Stimulated activated effector memory CD8-positive, alpha-beta T cell treated with anti-CD3 and anti-CD28 coated beads, Interleukin-12 subunit alpha, Interleukin-12 subunit beta, amount 100 ng/mL, for 72 hours (primary cell): ENCODE data around the gene KRTAP10-5.
"Not testable (repeated sequence)": the region's sequence is repeated elsewhere in the genome, so short reads cannot be mapped to it uniquely, and the experiment has no call there.

Source experiments
- ATAC-seq: fragments of 150-1000 bp; cut with Tn5 transposase; 2 replicates; pipeline ENCODE4 v1.10.0; 2021
- DNase-seq, 2 donors: peaks; one replicate each; pipeline ENCODE4 v3.0.0; 2021 to 2022; ENCODE audit warnings: low spot score in 2 of 2
- H3K27ac Mint-ChIP-seq: one replicate; pipeline ENCODE4 v1.8.0; 2022; ENCODE audit warnings: mild to moderate bottlenecking, mixed read lengths
- H3K36me3 Mint-ChIP-seq: one replicate; pipeline ENCODE4 v1.8.0; 2022; ENCODE audit warnings: mild to moderate bottlenecking, mixed read lengths
- H3K4me1 Mint-ChIP-seq: one replicate; pipeline ENCODE4 v1.8.0; 2022; ENCODE audit warnings: mixed read lengths
- H3K4me3 Mint-ChIP-seq: one replicate; pipeline ENCODE4 v1.8.0; 2022; ENCODE audit warnings: mild to moderate bottlenecking, mixed read lengths
- H3K9me3 Mint-ChIP-seq: one replicate; pipeline ENCODE4 v1.8.0; 2022; ENCODE audit warnings: mixed read lengths

Gene KRTAP10-5

DNA sequence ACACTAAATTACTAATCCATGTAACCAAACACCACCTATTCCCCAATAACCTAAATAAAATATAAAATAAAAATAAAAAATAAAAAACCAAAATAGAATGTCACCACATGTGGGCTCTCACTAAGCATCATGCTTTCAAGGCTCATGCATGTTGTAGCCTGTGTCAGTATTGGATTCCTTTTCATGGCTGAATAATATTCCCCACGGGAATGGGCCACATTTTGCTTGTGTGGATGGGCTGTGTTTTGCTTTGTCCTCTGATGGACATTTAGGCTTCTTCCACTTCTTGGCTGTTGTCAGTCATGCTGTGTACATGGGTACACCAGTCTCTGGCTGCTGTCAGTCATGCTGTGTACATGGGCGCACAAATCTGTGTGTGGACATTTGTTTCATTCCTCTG lies 8.7 kb upstream of the KRTAP10-5 start:
- Mint-ChIP-seq H3K27ac (peak overlapping the region; percentile 50), H3K36me3 (no peaks in the 10 kb centered on the region), H3K9me3 (no peaks in the 10 kb centered on the region), H3K4me1 (no peaks in the 10 kb centered on the region), H3K4me3 (no peak overlapping the region)
- no peak for DNase-seq
- ATAC-seq, result no peak

DNA sequence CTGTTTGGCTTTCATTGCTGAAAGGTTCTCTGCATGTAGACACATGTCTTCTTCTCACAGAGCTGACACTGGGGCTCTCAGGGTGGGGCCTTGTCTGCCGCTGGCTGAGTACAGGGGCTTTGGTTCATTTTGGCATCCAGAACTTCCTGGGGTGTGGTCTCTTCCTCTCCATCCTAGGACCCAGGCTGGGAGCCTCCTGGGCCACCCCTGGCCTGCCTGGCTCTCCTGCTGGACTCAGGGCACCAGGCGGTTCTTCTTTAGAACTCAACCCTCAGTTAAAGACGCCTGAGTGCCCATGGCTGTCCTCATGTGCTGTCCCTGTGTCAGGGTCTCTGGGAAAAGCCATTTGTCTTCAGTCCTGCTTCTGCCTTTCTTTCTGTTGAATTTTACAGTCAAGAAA lies 5.5 kb upstream of the KRTAP10-5 start:
- DNase-seq, result no peak
- peaks cover 6% of the 10 kb centered on the region for H3K9me3 Mint-ChIP-seq
- H3K36me3 Mint-ChIP-seq, result no peaks in the 10 kb centered on the region
- H3K4me1 Mint-ChIP-seq, result no peaks in the 10 kb centered on the region
- no peak for ATAC-seq
- H3K4me3 Mint-ChIP-seq, result no peak overlapping the region
- no peak overlapping the region for H3K27ac Mint-ChIP-seq

DNA sequence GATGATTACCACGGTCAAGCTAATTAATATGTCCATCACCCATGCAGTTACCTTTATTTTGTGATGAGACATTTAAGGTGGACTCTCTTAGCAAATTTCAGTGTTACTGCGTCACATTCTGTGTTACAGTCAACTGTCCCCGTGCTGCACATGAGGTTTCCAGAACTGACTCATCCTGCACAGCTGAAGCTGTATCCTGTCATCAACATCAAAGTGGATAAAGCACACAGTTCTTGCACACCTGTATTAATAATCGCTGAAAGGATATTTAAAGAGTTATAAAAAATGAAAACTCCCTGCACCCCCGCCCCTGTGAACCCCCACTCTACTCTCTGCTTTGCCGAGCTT lies 3.4 kb upstream of the KRTAP10-5 start:
- Mint-ChIP-seq H3K9me3 (peaks cover 9% of the 10 kb centered on the region), H3K4me1 (peaks cover 4% of the 10 kb centered on the region), H3K36me3 (no peaks in the 10 kb centered on the region), H3K4me3 (no peak overlapping the region), H3K27ac (no peak overlapping the region)
- DNase-seq (peak in 1 of 2 donors; percentile 55), ATAC-seq (peak; percentile 95)

DNA sequence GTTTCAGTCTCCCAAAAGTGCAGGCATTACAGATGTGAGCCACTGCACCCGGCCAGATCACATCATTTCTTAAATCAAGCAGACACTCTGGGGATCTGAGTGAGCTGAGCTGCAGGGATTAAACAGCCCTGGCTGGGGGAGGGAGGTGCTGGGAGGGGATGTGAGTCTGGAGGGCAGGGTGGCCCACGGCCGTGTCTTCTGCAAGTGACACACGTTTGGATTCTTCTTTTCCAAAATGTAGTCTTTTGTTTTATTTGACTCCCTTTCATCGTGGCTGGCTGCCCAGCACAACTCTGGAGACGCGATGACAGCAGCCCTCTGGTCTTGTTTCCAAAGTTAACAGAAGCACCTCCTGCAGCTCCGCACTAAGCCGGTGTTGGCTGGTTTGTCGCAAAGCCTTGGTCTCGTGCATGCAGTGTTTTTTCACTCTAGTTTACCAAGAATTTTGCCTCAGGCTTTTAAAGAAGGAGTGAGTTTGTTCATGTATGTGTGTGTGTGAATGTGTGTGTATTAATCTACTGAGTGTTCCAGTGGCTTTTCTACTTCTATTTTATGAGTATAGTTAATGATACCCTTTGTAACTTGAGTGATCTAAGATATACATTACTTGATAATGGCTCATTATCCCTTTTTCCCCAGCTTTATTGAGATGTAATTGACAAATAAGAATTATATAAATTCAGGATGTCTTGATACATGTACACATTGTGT lies 2.8 kb upstream of the KRTAP10-5 start:
- ATAC-seq, result no peak
- no peak for DNase-seq
- no peaks in the 10 kb centered on the region for H3K36me3 Mint-ChIP-seq
- no peak overlapping the region for H3K4me3 Mint-ChIP-seq
- peaks cover 4% of the 10 kb centered on the region for H3K4me1 Mint-ChIP-seq
- H3K27ac Mint-ChIP-seq, result no peak overlapping the region
- H3K9me3 Mint-ChIP-seq, result peaks cover 9% of the 10 kb centered on the region

DNA sequence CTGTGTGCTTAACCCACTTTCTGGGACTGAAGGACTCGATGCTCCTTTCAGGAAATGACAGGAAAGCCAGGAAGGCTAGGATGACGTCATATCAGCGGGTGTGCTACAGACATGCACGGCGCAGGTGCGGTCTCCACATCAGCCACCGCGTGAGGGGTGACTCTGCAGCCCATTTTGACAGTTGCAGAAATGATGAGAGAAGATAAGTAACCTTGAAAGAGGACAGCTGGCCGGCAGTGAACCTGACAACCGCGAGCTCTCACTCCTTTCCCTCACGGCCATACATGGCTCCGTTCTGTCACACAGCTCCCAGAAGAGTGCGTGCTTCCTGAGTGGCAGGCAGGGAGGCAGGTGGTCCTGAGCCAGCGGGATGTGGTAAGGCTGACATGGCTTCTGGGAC lies 1.7 kb upstream of the KRTAP10-5 start:
- no peak for ATAC-seq
- no peaks in the 10 kb centered on the region for H3K36me3 Mint-ChIP-seq
- no peak overlapping the region for H3K27ac Mint-ChIP-seq
- H3K9me3 Mint-ChIP-seq, result peaks cover 11% of the 10 kb centered on the region
- peaks cover 4% of the 10 kb centered on the region for H3K4me1 Mint-ChIP-seq
- no peak overlapping the region for H3K4me3 Mint-ChIP-seq
- no peak for DNase-seq

DNA sequence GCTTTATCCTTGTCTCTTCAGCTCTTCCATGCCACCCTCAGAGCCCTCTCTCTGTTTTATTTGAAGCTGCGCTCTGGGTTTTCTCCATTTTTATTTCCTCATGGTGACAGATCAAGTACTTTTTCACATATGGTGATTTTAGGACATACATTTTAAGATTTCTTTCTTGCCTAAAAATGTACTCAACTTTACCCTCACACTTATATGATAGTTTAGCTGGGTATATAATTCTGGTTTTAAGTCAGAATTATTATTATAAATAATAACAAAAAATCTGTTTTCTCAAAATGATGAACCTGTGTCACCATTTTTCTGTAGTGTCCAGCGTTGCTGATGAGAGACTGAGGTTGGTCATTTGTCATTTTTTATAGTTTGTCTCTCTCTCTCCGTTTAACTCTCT lies 754 bp upstream of the KRTAP10-5 start:
- no peak overlapping the region for H3K27ac Mint-ChIP-seq
- no peaks in the 10 kb centered on the region for H3K36me3 Mint-ChIP-seq
- DNase-seq (no peak), ATAC-seq (no peak)
- peaks cover 15% of the 10 kb centered on the region for H3K9me3 Mint-ChIP-seq
- H3K4me3 Mint-ChIP-seq, result no peak overlapping the region
- H3K4me1 Mint-ChIP-seq, result peaks cover 4% of the 10 kb centered on the region

DNA sequence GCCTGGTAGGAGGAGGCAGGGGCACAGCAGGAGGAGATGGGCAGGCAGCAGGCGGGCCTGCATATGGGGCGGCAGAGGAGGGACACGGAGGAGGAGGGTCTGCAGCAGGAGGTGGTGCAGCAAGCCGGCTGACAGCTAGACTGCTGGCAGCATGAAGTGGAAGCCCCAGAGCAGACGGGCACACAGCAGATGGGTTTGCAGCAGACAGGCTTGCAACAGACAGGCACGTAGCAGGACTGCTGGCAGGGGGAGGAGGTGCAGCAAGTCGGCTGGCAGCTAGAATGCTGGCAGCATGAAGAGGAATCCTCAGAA lies 615 bp downstream of the KRTAP10-5 start:
- H3K9me3 Mint-ChIP-seq, result peaks cover 15% of the 10 kb centered on the region
- H3K4me1 Mint-ChIP-seq, result peaks cover 8% of the 10 kb centered on the region
- no peak overlapping the region for H3K27ac Mint-ChIP-seq
- DNase-seq (peak in 1 of 2 donors; percentile 32), ATAC-seq (no peak)
- no peaks in the 10 kb centered on the region for H3K36me3 Mint-ChIP-seq
- no peak overlapping the region for H3K4me3 Mint-ChIP-seq

DNA sequence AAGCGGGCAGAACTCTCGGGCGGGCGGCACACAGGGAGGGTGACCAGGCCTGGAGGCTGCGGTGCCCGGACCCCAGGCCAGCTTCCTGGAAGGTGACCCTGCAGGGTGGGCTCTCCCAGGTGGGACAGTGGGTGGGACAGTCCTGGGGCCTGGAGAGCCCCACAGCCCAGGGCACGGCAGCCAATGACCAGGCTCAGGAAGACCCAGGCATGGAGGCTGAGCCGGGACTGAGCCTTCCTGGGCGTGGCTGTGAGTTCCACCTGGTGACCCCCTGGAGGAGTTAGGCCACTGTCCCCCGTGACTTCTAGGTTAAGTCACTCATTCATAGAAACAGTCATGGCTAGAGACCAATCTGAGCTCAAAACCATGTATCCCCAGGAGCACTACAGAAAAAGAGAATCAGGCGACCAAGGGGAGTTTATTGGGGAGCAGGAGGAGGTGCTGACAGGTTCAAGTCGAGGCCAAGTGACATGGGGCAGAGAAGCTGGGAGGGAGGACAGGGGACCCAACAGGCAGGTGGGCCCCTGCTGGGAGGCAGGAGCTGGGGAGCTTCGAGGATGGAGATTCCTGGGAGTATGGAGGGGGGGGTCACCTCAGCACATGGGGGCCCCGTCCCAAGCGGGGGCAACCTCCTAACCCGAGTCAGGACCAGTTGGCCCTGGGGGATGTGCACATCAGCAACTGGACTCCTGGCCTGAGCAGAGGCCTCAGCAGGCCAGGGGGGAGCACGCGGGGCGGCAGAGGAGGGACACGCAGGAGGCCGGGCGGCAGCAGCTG lies 1.2 kb downstream of the KRTAP10-5 start:
- no peak overlapping the region for H3K4me3 Mint-ChIP-seq
- peaks cover 15% of the 10 kb centered on the region for H3K9me3 Mint-ChIP-seq
- ATAC-seq (no peak), DNase-seq (peak in 1 of 2 donors; percentile 30)
- H3K4me1 Mint-ChIP-seq, result peaks cover 14% of the 10 kb centered on the region
- no peak overlapping the region for H3K27ac Mint-ChIP-seq
- H3K36me3 Mint-ChIP-seq, result no peaks in the 10 kb centered on the region

DNA sequence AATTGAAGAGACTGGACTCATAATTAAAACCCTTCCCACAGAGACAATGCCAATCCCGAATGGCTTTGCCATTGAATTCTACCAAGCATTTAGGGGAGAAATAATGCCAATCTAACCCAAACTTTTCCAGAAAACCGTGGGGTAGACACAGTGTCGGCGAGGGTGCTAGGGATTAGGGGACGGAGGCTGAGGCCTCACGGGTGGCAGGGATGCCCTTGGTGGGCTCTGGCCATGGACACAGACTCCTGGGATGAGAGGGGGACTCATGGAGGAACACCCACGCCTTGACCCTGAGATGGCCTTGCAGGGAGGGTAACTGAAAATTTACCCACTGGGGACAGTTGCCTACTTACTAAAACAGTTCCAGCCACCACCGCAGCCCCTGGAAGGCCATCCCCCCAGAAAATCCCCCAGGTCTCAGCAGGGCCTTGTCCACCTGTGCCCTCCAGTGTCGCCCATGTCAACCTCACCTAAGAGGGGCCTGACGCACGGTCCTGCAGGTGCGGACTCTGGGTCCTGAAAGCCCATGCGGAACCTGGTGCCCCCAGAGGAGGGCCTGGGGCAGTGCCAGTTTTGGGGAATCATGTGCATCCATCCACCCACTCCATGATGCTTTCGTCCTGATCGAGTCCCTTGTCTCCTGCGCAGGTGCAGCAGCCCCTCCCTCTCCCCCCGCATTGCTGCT lies 1.9 kb downstream of the KRTAP10-5 start:
- H3K9me3 Mint-ChIP-seq, result peaks cover 15% of the 10 kb centered on the region

DNA sequence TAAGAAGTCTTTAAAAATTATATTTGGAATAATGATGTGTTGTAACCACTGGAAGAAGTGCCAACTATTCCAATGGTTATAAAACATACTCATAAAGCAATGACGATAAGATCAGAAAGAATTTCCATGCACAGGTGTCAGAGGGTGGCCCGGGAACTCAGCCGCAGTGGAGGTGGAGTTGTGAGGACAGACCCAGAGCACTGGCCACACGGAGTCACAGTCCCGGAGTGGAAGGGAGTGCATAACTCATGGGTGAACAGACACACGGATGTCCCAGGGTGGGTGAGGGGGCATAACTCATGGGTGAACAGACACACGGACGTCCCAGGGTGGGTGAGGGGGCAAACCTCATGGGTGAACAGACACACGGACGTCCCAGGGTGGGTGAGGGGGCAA lies 4.4 kb downstream of the KRTAP10-5 start:
- Mint-ChIP-seq H3K9me3 (peaks cover 10% of the 10 kb centered on the region), H3K36me3 (no peaks in the 10 kb centered on the region), H3K4me1 (peaks cover 14% of the 10 kb centered on the region), H3K27ac (no peak overlapping the region), H3K4me3 (no peak overlapping the region)
- DNase-seq, result no peak
- ATAC-seq, result no peak

More for the DNA sequence above, 1.9 kb downstream of the KRTAP10-5 start:
- Mint-ChIP-seq H3K36me3 (no peaks in the 10 kb centered on the region), H3K4me3 (no peak overlapping the region), H3K27ac (no peak overlapping the region), H3K4me1 (peaks cover 14% of the 10 kb centered on the region)
- DNase-seq, result no peak
- ATAC-seq, result no peak

DNA sequence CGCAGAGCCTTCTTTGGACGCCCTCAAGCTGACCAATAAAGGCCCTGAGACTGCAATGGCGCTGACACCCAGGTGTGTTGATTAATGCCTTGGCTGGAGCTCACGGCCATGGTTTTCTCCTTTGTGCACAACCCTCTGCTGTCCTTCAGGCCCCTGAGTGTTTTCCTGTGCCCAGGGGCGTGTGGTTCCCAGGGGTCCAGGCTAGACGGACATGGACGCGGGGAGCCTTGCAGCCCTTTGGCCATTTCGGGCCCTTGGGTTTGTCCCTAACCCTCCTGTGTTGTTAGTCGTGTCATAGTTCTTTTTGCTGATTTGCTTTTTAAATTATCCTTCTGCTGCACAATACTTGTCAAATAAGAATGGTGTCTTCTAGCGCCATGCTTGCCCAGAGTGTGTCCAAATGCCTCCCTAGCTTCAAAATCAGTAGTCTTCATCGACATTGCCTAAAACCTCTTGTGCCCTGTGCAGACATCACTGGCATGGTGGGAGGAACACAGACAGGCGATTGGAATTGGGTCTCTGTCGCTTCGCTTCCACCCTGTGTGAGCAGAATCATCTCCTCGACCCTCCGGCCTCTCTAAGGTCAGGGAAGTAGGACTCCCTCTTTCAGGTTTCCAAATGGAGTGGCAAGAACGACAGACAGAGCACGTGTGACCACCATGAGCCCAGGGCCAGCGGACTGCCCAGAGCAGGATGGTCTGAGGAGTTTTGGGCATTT lies 4.9 kb downstream of the KRTAP10-5 start:
- no peak overlapping the region for H3K4me3 Mint-ChIP-seq
- H3K9me3 Mint-ChIP-seq, result peaks cover 8% of the 10 kb centered on the region
- H3K36me3 Mint-ChIP-seq, result no peaks in the 10 kb centered on the region
- ATAC-seq (no peak), DNase-seq (no peak)
- H3K4me1 Mint-ChIP-seq, result peaks cover 14% of the 10 kb centered on the region
- H3K27ac Mint-ChIP-seq, result no peak overlapping the region

DNA sequence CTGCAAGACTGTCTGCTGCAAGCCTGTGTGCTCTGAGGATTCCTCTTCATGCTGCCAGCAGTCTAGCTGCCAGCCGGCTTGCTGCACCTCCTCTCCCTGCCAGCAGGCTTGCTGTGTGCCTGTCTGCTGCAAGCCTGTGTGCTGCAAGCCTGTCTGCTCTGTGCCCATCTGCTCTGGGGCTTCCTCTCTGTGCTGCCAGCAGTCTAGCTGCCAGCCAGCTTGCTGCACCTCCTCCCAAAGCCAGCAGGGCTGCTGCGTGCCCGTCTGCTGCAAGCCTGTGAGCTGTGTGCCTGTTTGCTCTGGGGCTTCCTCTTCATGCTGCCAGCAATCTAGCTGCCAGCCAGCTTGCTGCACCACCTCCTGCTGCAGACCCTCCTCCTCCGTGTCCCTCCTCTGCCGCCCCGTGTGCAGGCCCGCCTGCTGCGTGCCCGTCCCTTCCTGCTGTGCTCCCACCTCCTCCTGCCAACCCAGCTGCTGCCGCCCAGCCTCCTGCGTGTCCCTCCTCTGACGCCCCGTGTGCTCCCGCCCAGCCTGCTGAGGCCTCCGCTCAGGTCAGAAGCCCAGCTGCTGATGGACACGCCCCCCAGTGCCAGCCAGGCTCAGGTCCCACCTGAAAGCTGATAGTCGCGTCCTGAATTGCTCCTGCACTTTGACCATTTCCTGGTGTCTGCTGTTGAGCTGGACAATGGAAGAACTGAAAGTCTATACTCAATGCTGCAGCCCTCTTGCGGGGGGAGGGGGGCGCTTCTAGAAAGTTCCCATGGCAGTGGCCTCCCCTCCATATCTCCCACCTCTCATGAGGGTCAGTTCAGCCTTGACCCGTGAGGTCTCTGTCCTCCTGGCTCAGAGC lies 5.7 kb downstream of the KRTAP10-5 start:
- no peak for ATAC-seq
- Mint-ChIP-seq H3K9me3 (peaks cover 6% of the 10 kb centered on the region), H3K27ac (no peak overlapping the region), H3K36me3 (no peaks in the 10 kb centered on the region), H3K4me3 (no peak overlapping the region), H3K4me1 (peaks cover 9% of the 10 kb centered on the region)
- DNase-seq, result peak in 1 of 2 donors; percentile 34

DNA sequence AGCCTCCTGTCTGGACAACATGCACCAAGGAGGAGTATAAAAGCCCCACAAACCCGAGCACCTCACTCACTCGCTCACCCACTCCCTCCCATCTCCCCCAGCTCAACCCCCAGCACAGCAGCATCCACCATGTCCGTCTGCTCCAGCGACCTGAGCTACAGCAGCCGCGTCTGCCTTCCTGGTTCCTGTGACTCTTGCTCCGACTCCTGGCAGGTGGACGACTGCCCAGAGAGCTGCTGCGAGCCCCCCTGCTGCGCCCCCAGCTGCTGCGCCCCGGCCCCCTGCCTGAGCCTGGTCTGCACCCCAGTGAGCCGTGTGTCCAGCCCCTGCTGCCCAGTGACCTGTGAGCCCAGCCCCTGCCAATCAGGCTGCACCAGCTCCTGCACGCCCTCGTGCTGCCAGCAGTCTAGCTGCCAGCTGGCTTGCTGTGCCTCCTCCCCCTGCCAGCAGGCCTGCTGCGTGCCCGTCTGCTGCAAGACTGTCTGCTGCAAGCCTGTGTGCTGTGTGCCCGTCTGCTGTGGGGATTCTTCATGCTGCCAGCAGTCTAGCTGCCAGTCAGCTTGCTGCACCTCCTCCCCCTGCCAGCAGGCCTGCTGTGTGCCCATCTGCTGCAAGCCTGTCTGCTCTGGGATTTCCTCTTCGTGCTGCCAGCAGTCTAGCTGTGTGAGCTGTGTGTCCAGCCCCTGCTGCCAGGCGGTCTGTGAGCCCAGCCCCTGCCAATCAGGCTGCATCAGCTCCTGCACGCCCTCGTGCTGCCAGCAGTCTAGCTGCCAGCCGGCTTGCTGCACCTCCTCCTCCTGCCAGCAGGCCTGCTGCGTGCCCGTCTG lies 6.6 kb downstream of the KRTAP10-5 start, which contains the start of gene KRTAP10-4:
Gene KRTAP10-4, plus strand, starts transcription at position 100 of the 827 bp plus-strand sequence. Its CDS starts 30 bp downstream, at position 130.
- H3K27ac Mint-ChIP-seq, ATAC-seq, H3K9me3 Mint-ChIP-seq, H3K4me3 Mint-ChIP-seq, H3K36me3 Mint-ChIP-seq: not testable (repeated sequence)
- peaks cover 16% of the 10 kb centered on the region for H3K4me1 Mint-ChIP-seq
- DNase-seq, result peak in 1 of 2 donors; percentile 32
